ENCODE measurements around the gene LAPTM5.

The LAPTM5 gene

GRCh38 chr1:30741239-30741894 is 16.2 kb downstream of the LAPTM5 start:
- no peak for DNase-seq

GRCh38 chr1:30740251-30741238 is 17.0 kb downstream of the LAPTM5 start:
- DNase-seq = no peak

- no peak for DNase-seq
Measured at GRCh38 chr1:30739601-30740000, 18.0 kb downstream of the LAPTM5 start.

- no peak for DNase-seq
Measured at GRCh38 chr1:30738715-30739559, 18.6 kb downstream of the LAPTM5 start.

- no peak for DNase-seq
Measured at GRCh38 chr1:30738040-30738714, 19.4 kb downstream of the LAPTM5 start.

GRCh38 chr1:30737357-30738039 is 20.1 kb downstream of the LAPTM5 start:
- DNase-seq = no peak

GRCh38 chr1:30735668-30736498 is 21.7 kb downstream of the LAPTM5 start:
- DNase-seq = no peak

GRCh38 chr1:30735124-30735523 is 22.4 kb downstream of the LAPTM5 start:
- DNase-seq = no peak

- no peak for DNase-seq
Measured at GRCh38 chr1:30734580-30734979, 23.0 kb downstream of the LAPTM5 start.

- DNase-seq = no peak
Measured at GRCh38 chr1:30734106-30734505, 23.5 kb downstream of the LAPTM5 start.

- DNase-seq = no peak
Measured at GRCh38 chr1:30733493-30733892, 24.1 kb downstream of the LAPTM5 start.

- no peak for DNase-seq
Measured at GRCh38 chr1:30732277-30732996, 25.1 kb downstream of the LAPTM5 start.

GRCh38 chr1:30731806-30732276 is 25.7 kb downstream of the LAPTM5 start:
- no peak for DNase-seq

- no peak for DNase-seq
Measured at GRCh38 chr1:30731109-30731805, 26.3 kb downstream of the LAPTM5 start.

GRCh38 chr1:30730346-30731108 is 27.0 kb downstream of the LAPTM5 start:
- no peak for DNase-seq

- DNase-seq = no peak
Measured at GRCh38 chr1:30729901-30730300, 27.7 kb downstream of the LAPTM5 start.

GRCh38 chr1:30728832-30729638 is 28.5 kb downstream of the LAPTM5 start:
- DNase-seq = no peak

- no peak for DNase-seq
Measured at GRCh38 chr1:30728340-30728739, 29.2 kb downstream of the LAPTM5 start.
